ENCODE results near the gene PLXNC1.

Gene PLXNC1

DNA sequence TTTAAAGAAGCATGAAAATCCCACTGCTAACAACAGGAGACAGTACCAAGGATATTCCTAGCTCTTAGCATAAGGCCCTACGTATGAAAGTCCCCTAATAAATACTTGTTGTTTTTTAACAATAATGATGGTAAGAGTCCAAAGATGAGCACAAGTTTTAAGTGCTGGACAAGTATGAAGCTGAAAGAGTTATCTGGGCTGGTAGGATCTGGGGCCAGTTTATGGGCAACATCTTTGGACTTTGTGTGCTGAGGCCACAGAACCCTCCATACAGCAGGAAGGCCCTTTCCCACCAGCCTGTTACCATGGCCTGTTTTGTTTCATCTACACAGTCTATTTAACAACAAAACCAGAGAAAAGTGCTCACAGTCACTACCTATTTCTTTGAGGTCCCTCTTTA is 12.5 kb upstream of the PLXNC1 start:
- DNase-seq (ENCODE audit: low read depth) = no peak

DNA sequence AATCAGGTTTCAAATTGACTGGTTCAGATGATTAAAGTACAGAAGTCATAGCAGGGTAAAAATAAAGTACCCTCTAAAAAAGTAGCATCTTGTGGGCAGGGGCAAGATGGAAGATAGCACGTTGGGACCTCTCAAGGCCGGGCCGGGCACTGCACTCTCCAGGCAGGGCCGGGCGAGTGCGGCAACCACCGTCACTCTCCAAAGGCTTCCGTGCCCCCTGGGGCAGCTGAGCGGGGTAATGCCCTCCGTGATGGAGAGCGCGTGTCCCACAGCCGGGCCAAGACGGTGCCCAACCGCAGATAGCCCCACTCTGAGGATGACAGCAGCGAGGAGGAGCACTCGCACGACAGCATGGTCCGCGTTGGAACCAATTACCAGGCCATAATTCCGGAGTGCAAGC is 8.6 kb upstream of the PLXNC1 start:
- no peak for DNase-seq (ENCODE audit: low read depth)

DNA sequence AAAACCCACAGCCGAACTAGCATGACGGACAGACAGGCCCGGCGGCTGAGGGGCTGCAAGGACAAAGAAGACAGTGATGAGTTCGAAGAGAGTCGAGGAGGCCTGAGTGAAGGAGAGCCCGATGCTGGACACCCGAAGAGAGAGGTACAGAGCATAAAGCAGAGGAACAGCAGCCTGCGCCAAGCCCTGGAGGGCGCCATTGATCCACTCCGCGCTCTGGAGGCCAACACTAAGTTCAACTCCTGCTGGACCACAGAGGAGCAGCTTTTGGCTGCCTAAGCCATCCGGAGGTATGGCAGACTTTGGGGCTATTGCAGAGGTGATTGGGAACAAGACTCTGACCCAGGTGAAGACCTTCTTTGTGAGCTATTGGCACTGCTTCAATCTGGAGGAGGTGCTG is 7.8 kb upstream of the PLXNC1 start:
- DNase-seq (ENCODE audit: low read depth) = no peak

DNA sequence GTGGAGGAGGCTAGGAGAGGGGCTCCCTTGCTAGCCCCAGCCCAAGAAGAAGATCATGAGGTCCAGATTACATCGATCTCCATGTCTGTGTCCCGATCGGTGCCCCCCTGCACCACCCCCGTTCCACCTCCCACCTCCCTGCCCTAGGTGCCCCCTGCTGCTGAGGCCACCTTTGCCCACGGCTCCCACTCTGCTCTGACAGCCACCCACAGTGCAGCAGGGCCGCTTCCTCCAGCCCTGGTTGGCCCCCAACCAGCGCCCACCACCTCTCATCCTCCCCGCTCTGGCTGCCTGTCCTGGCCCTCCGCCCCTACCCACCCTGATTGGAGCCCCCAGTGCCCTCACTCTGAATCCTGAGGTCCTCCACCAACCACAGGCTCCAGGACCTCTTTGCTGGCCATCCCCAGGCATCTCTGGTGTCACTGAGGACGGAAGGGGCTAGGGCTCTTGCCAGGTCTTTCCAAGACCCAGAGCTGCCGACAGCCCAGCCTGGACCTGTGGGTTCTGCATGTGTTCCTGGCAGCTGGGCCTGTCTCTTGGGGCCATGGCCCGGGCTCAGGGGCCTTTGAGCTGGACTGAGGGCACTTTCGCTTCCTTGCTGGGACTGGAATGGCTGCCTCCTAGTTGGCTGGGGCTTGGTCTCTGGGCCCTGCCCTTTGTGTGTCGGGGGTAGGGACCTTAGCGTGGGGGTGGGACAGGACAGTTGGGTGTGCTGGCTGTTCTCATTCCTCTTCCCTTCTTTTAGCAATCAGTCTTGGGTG is 7.2 kb upstream of the PLXNC1 start:
- DNase-seq (ENCODE audit: low read depth) = no peak

DNA sequence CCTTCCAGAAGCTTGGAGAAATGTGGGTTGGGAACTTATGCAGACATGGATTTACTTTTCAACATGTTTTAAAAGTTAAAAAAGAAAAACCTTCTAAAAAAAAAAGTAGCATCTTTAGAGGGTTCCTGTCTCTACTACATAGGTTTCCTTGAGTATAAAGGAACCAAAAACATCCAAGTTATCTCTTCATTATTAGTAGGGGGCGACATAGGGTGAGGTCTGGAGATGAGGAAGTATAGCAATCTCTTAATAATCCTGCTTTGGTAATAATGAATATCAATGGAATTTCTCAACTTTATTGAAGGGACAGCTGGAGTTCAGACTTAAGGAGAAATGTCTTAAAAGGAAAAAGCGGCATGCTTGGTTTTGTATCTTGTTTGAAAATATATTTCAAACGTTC is 6.5 kb upstream of the PLXNC1 start:
- DNase-seq (ENCODE audit: low read depth) = no peak

DNA sequence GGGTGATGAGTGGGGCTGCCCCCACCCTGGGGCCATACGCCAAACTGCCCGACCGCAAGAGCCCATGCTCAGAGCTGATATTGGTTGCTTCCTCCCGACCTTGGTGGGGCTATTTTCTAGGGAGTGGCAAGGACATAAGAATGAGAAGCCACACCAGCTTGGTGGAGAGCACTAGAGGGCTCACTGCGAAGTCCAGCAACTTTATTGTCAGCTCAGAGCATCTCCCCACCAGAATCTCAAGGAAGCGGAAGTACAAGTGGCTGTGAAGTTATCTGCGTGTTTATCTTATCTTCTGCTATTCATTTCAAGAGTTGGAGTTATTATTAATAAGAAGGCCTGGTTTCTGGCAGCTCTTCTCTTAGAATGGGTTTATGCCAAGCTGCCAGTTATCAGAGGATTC is 4.9 kb upstream of the PLXNC1 start:
- no peak for DNase-seq (ENCODE audit: low read depth)

DNA sequence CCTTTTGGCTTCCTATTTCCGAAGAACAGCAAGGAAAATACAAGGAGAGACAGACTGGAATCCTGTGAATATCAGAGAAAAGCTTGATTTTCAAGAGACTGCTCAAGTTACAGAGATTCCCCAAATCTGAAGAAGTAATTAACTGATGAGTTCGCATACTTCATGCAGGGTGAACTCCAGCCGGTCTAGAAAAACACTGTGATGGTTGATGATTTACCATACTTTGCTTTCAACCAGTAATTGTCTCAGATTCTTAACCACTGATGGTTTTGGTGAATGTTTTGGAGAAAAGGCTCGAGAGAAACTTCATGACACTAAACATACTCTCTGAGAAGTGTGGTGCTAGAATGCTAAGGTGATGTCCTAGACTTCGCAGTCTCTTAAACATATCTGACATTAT is 4.4 kb upstream of the PLXNC1 start:
- no peak for DNase-seq (ENCODE audit: low read depth)

DNA sequence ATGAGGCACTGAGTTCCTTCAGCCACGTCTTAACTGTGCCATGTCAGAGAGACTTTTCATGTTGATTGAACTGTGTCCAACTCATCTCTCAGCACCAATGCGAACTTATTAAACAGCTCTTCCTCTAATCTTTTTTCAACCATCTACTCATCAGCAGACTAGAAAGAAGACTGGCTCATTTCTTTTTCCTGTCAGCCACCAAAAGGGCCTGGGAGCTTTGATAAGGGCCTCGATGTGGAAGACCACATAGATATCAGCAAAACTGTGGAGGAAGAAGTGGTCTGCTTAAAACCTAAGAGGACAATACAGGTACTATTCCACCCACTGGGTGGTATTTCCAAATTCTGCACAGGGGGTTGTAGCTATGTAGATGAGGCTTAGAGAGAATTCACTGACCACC is 3.6 kb upstream of the PLXNC1 start:
- DNase-seq (ENCODE audit: low read depth) = no peak

DNA sequence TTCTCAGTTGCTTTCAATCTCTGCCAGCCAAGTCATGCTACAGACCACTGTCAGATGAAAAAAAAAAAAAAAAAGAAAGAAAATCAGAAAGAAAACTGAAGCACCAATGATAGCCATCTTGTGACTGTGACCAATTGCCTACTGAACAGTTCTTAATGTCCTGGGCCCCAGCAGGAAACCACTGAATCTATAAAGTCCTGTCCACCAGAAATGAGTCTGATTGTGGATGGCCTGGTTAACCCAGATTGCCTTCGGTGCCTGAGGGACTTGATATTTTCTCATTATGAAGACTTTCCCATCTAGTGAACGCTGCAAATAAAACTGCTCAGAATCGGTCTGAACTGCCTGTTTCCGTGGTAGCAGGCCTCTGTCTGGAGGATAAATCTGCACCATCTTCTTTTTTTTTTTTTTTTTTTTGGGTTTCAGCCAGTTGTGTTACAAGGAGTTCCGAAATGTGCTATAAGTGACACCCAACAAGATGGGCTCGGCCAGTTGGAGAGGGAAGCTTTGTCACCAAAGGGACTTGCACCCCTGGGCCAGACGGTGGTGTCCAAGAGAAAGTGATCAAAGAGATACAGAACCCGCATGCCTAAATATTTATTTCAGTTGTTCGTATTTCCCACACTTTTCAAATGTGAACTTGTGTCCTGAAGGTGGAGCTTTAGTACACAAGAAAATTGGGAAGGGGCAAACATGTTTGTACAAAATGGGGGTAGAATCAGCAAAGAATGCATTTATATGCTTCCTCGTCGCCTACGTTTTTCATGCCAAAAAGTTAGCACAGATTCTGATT is 3.0 kb upstream of the PLXNC1 start:
- DNase-seq (ENCODE audit: low read depth) = peak; percentile 23

DNA sequence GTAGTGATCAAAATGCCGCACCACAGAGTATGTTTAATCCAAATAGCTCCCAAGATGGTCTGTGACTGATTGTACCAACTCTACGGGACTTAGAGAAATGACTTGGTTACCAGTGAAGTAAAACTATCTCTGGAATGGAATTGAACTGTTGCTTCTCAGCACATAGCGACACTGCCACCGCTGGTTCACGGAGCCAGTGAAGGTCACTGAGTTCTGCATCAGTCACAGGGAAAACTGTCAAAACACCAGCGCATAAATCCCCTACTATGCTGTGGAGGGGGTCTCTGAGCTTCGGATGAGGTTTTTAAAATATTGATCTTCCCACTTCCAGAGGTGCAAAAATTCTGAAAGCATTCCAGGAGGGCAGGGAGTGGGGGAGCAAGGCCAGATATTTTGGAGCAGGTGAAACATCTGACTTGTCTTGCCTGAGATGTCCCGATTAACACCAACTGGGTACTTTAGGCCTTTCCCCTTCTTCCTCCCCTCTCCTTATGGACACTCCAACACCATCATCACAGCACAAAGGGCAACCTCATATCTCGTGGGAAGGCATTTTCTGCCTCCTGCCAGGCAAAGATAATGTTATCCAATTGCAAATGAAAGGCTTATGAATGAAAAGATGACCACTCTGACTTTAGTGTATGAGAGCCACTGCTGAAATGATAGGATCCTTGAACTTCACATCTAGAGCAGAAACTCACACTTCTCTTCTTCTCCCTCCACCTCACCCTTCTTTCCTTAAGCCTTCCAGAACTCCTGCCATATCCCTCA is 2.0 kb upstream of the PLXNC1 start:
- DNase-seq (ENCODE audit: low read depth) = no peak

DNA sequence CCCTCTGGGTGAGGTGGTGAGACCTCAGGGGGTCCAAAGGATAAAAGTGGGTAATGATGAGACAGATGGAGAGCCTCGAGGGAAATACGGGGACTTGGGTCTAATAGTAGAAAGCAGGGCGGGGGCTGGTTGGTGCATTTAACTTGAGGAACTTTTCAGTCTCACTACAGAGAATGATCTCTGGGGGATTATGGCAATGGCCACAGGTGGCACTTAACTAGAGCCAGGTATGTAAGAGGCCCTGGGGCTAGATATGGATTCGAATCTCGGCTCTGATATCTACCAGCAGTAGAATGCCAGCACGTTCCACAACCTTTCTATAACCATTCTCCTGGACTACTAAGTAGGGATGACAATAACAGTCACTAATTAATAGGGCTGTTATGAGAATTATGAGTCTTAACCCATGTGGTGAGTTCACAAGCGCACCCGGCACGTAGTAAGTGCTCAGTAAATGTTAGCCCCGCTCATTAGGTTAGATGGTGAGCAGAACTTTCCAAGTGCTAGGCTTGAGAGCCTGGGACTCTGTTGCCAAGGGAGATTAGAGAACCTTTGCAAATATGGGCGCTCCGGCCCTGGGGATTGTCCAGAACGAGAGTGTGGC is 888 bp upstream of the PLXNC1 start:
- DNase-seq (ENCODE audit: low read depth) = no peak

DNA sequence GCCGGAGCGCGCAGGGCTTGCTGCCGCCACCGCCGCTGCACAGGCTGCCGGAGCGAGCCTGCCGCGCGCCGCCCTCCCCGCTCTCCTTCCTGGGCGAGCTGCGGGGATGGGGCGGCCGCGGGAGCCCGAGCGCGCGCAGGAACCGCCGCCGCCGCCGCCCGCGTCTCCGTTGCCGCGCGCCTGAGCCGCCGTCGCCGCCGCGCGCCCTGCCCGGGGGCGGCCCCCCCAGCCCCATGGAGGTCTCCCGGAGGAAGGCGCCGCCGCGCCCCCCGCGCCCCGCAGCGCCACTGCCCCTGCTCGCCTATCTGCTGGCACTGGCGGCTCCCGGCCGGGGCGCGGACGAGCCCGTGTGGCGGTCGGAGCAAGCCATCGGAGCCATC is 352 bp downstream of the PLXNC1 start:
- no peak for DNase-seq (ENCODE audit: low read depth)

DNA sequence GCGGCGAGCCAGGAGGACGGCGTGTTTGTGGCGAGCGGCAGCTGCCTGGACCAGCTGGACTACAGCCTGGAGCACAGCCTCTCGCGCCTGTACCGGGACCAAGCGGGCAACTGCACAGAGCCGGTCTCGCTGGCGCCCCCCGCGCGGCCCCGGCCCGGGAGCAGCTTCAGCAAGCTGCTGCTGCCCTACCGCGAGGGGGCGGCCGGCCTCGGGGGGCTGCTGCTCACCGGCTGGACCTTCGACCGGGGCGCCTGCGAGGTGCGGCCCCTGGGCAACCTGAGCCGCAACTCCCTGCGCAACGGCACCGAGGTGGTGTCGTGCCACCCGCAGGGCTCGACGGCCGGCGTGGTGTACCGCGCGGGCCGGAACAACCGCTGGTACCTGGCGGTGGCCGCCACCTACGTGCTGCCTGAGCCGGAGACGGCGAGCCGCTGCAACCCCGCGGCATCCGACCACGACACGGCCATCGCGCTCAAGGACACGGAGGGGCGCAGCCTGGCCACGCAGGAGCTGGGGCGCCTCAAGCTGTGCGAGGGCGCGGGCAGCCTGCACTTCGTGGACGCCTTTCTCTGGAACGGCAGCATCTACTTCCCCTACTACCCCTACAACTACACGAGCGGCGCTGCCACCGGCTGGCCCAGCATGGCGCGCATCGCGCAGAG is 873 bp downstream of the PLXNC1 start:
- no peak for DNase-seq (ENCODE audit: low read depth)

DNA sequence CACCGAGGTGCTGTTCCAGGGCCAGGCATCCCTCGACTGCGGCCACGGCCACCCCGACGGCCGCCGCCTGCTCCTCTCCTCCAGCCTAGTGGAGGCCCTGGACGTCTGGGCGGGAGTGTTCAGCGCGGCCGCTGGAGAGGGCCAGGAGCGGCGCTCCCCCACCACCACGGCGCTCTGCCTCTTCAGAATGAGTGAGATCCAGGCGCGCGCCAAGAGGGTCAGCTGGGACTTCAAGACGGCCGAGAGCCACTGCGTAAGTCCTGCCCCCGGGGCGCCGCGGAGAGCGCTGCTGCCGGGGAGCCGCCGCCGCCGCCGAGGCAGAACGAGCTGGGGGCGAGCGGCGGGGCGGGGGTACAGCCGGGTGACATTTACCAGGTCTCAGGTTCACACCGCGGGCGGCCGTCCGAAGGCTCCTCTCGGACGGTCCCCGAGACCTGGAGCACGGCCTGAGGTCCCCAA is 1.4 kb downstream of the PLXNC1 start:
- DNase-seq (ENCODE audit: low read depth) = no peak

DNA sequence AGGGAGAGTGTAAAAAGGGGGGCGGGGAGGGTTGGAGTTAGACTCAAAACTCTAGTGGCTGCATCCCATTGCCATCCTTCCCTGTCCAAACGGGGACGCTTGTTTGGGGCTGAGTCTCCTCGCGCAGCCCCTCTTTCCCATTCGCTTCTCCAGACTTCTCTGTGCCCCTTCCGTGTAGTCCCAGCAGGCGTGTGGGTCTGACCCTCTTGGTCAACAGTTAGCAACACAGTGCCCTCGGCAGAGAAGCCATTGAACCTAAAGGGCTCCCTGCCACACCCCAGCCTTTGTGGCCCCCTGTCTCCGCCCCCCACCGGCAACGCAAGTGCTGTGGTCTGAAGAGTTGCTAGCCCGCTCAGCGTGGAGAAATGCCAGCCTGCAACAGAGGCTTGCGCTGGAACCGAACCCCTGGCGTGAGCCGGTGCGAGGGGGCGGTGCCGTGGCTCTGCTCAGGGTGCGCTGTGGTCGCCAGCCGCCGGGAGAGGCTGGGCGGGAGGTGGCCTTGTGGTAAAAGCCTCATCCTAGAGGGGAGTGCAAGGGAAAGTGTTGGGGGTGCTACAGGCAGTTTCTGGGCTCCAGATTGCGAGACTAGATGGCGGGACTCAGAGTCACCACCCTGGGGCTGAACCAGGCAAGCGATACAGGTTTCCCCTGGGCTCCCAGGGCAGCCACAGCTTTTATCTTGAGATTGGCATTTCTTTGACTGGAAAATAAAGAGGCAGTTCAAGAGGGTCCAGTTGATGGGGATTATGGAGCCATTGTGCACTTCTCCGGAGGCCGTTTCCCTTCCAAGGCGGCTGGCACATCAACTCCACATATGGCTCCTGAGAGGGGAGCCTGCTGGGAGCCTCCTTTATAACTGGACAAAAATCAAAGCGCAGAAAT is 2.1 kb downstream of the PLXNC1 start:
- DNase-seq (ENCODE audit: low read depth) = no peak

DNA sequence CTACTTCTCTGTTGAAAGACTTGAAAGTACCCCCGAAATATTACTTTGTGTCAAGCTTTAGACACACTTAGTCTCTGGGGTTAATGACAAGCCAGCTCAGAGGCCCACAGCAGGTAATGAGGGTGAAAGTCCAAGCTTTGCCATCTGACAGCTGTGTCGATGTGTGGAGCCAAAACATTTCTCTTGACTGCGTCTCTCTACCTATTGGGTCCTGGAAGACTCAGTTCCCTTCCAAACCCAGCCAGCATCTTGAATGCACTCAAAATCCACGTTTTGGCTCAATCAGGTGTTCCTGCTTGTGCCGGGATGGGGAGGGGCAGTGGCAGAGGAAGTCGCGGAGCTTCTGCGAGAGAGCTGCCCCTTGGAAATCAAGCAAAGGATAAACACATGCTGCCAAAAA is 3.2 kb downstream of the PLXNC1 start:
- DNase-seq (ENCODE audit: low read depth) = no peak

DNA sequence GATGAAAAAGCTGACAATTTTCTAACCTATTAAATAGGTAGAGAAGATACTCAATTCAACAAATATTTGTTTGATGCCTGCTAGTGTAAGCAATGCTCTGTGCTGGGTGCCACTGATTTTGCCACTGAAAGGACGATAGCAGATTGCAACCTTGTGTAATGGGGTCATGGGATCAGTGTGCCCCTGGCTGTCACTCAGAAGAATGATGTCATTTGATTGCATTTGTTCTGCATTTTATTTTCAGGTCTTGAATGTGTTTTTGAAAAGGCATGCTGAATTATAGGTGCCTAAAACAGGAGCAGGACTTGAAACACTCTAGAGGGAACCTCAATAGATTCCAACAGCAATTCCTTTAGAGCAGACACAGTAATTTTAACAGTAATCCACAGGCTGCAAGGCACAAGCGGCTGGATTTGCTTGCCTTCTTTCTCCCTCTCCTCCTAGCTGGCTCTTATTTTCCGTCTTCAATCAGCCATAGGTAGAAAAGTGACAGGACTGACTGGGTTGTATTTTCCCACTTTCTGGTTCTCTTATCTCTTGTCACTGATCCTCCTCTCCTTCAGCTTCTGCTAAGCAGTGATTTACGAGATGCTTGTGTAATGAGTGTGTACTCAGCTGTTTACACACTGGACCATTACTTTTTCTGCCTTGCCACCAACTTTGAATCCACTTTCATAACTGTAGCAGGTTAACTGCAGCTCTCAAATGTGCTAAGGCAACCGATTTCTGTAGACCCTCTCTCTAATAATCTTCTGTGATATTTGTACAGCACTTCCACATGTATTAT is 4.1 kb downstream of the PLXNC1 start:
- no peak for DNase-seq (ENCODE audit: low read depth)

DNA sequence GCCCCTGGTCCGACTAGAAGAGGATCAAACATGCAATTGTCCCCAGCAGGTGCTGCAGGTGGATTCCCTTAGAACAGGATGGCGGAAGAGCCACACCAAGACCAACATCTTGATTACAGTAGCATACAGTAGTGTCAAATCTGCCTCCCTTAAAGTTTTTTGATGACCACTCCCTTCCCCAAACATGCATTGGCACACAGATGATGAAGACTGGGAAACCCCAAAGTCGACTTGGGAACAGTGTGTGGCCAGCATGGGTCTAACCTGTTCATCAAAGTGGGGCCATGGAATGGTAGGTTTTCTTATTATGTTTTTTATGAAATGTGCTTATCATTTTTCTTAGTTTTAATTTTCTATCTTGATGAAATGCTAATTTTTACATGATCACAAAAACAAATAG is 8.8 kb downstream of the PLXNC1 start:
- no peak for DNase-seq (ENCODE audit: low read depth)

DNA sequence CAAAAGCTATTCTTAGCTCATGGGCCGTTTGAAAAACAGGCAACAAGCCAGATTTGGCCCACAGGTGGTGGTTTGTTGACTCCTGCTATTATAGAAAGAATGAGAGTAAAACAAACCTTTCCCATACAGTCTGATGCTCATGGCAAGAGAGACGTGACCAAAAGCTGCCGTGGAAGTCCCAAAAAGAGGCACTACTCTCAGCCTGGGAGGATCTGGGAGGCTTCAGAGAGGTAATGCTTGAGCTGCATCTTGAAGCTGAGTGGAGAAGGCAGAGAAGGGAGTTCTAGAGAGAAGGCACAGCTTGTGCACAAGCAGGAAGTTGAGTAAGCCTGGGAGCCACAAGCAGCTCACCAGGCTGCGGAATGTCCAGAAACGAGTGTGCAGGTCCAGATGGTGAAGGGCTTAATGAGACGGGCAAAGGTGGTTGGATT is 9.6 kb downstream of the PLXNC1 start:
- no peak for DNase-seq (ENCODE audit: low read depth)

DNA sequence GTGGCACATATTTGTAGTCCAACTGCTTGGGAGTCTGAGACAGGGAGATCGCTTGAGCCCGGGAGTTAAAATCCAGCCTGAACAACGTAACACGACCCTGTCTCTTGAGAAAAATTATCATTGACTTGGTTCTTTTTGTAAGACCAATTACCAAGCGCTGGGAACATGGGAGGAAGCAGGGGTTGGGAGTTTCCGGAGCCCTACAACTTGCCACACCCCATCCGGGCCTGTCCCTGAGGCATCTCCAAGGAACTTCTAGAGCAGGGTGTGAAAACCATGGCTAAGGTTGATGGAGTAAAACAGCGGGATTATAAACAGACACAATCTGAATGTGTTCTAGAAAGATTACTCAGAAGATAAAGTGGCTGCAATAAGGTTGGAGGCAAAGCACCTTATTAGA is 10.3 kb downstream of the PLXNC1 start:
- DNase-seq (ENCODE audit: low read depth) = no peak

Measured in GM04504 (cell line).